PFSK-1 (cell line): ENCODE data around the gene DTX1.

Experiments used
- FOXP2 ChIP-seq: optimal IDR thresholded peaks from 2 replicates; pipeline ENCODE3; 2011; ENCODE audit warnings: borderline replicate concordance, control low read depth, inconsistent platforms; ENCODE audit not compliant: insufficient read depth; ENCODE audit errors: extremely low read length, extremely low read depth
- POLR2AphosphoS5 ChIP-seq: IDR thresholded peaks from 2 replicates; pipeline ENCODE4 v1.6.1; 2012; ENCODE audit warnings: low read depth, mild to moderate bottlenecking, control low read depth, low read length, moderate library complexity
- SIN3A ChIP-seq: IDR thresholded peaks from 2 replicates; pipeline ENCODE4 v1.6.1; 2012; ENCODE audit warnings: mild to moderate bottlenecking, low read length, moderate library complexity, borderline replicate concordance; ENCODE audit not compliant: insufficient read depth
- TAF1 ChIP-seq: IDR thresholded peaks from 2 replicates; pipeline ENCODE4 v1.6.1; 2012; ENCODE audit warnings: low read length, control low read depth, borderline replicate concordance; ENCODE audit not compliant: insufficient read depth
- TF ChIP-seq, protein P1 (sequence below), 2 experiments: IDR thresholded peaks; 2 replicates each; pipeline versions ENCODE4 v1.6.1 to v1.8.0; 2011 to 2012; ENCODE audit warnings: low read depth in 2 of 2, low read length in 2 of 2, control low read depth in 1 of 2, inconsistent platforms in 1 of 2, mild to moderate bottlenecking in 1 of 2, moderate library complexity in 1 of 2; ENCODE audit not compliant: insufficient read depth in 1 of 2

DNA sequence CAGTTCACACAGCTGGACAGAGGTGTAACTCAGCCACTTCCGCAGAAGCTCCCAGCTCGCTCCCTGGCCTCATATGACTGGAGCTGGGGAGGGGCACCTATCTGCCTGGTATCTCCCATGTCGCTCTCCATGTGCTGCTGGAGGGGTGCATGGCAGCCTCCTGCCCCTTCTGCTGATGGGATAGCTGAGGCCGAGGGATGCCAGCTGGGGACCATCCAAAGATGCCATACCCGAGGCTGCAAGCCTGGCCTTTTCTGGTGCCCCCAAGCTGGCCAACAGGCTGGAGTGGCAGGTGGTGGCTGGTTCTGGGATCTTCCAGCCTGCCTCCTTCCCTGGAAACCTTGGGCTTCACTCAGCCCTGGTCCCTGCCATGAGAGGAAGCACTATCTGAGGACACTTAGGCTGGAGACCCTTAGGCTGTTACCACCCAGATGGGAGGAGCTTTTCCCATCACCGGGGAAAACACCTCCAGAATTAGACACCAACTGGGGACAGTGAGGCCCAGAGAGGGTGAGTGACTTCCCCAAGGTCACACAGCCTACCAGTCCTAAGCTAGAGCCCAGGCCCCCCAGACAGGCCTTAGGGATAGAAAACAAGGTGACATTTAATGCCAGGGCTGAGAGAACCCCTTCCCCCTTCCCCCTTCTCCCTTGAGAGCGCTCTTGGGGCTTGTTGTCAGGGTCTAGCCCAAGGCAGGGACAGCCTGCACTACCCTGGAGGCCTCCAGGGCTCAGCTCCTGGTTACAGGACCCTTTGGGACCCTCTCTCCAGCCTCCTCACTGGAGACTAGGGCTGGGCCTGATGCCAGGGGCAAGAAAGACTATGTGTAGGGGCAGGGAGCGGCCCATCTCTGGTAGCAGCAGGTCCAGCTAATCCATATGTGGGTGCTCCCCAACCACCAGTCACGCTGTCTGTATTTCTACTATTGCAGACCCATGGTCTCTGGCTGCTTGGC, 7.1 kb downstream of the DTX1 start:
- TF ChIP-seq POLR2AphosphoS5: no peak
- TF ChIP-seq SIN3A: no peak
- TF ChIP-seq TAF1: no peak
- TF ChIP-seq, protein P1, sequence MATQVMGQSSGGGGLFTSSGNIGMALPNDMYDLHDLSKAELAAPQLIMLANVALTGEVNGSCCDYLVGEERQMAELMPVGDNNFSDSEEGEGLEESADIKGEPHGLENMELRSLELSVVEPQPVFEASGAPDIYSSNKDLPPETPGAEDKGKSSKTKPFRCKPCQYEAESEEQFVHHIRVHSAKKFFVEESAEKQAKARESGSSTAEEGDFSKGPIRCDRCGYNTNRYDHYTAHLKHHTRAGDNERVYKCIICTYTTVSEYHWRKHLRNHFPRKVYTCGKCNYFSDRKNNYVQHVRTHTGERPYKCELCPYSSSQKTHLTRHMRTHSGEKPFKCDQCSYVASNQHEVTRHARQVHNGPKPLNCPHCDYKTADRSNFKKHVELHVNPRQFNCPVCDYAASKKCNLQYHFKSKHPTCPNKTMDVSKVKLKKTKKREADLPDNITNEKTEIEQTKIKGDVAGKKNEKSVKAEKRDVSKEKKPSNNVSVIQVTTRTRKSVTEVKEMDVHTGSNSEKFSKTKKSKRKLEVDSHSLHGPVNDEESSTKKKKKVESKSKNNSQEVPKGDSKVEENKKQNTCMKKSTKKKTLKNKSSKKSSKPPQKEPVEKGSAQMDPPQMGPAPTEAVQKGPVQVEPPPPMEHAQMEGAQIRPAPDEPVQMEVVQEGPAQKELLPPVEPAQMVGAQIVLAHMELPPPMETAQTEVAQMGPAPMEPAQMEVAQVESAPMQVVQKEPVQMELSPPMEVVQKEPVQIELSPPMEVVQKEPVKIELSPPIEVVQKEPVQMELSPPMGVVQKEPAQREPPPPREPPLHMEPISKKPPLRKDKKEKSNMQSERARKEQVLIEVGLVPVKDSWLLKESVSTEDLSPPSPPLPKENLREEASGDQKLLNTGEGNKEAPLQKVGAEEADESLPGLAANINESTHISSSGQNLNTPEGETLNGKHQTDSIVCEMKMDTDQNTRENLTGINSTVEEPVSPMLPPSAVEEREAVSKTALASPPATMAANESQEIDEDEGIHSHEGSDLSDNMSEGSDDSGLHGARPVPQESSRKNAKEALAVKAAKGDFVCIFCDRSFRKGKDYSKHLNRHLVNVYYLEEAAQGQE (IDR thresholded peaks at IDR 0.05; ENCODE audit: insufficient read depth in 1 of 2, low read depth in 2 of 2, low read length in 2 of 2): no peak
- no peak for TF ChIP-seq FOXP2
